HCT116 (cell line): Measurements from ENCODE around the gene C12orf75. TPM values are rescaled to one million over a fixed set of nuclear protein-coding genes. Genes with fewer than 3 reads are reported as not detected.

ENCODE experiments used
- ATAC-seq: fragments of 200-7000 bp; cut with Tn5 transposase; 2 replicates; pipeline ENCODE4 v1.9.1; 2020; ENCODE audit warnings: mild to moderate bottlenecking, moderate library complexity
- BruUV-seq: library from RNA; stranded (reverse); fragments of 400-500 nt; replicated peaks from 2 replicates; lab custom pipeline; 2021; lab: Mats Ljungman, UMichigan
- CTCF ChIA-PET: fragments of 300-600 bp; sonication (Branson Sonifier 250); formaldehyde crosslinking; loops from one replicate; lab custom pipeline; 2021; ENCODE audit warnings: antibody characterized with exemption; lab: Charles Lee
- POLR2A ChIA-PET: fragments of 300-600, 350-600 bp; sonication (Branson Sonifier 250); formaldehyde crosslinking; loops from one replicate; lab custom pipeline; 2021; ENCODE audit warnings: antibody characterized with exemption; lab: Charles Lee
- RAD21 ChIA-PET, 2 experiments: fragments of 300-600 bp; sonication (Branson Sonifier 250); formaldehyde crosslinking; loops; one replicate each; lab custom pipeline; 2023; ENCODE audit warnings: low total read pairs in 2 of 2; ENCODE audit not compliant: uncharacterized antibody in 2 of 2, unreplicated experiment in 2 of 2, low non-redundant PET in 1 of 2; lab: Charles Lee
- DNase-seq: peaks from one replicate; pipeline ENCODE4 v3.0.0-alpha.2; 2010; ENCODE audit warnings: low read depth, low spot score
- H2AFZ ChIP-seq: fragments of 200-600 bp; shearing (Covaris generic), sonication (generic); 2 replicates; pipeline ENCODE4 v1.6.1; 2017; ENCODE audit warnings: low read depth, mixed run types, mixed read lengths, antibody characterized with exemption, low read length; ENCODE audit not compliant: poor library complexity, severe bottlenecking
- H3K27ac ChIP-seq: 2 replicates; pipeline ENCODE4 v1.5.1; 2012; ENCODE audit warnings: low read depth, low read length
- H3K27me3 ChIP-seq: fragments of 200-600 bp; sonication (generic); 2 replicates; pipeline ENCODE4 v1.6.1; 2016; ENCODE audit warnings: mixed run types, low read length, mixed read lengths; ENCODE audit not compliant: insufficient read depth
- H3K36me3 ChIP-seq, 2 experiments: fragments of 200-500 bp in 1 of 2; fragments of 200-600 bp in 1 of 2; sonication (Bioruptor generic) in 1 of 2; sonication (generic) in 1 of 2; 2 replicates each; pipeline versions ENCODE4 v1.5.1 to v1.6.1; 2014 to 2016; ENCODE audit warnings: low read length in 2 of 2, inconsistent platforms in 1 of 2, mixed read lengths in 1 of 2, mixed run types in 1 of 2; ENCODE audit not compliant: insufficient read depth in 2 of 2, control insufficient read depth in 1 of 2
- H3K4me1 ChIP-seq, 2 experiments: fragments of 200-600 bp in 1 of 2; sonication (generic) in 1 of 2; 2 replicates each; pipeline versions ENCODE4 v1.5.1 to v1.6.1; 2012 to 2017; ENCODE audit warnings: low read length in 2 of 2, inconsistent platforms in 1 of 2, mild to moderate bottlenecking in 1 of 2, mixed read lengths in 1 of 2, mixed run types in 1 of 2, moderate library complexity in 1 of 2; ENCODE audit not compliant: insufficient read depth in 2 of 2, control insufficient read depth in 1 of 2
- H3K4me2 ChIP-seq: fragments of 200-600 bp; sonication (generic); 2 replicates; pipeline ENCODE4 v1.6.1; 2017; ENCODE audit warnings: mixed run types, low read length, mixed read lengths
- H3K4me3 ChIP-seq, 2 experiments: fragments of 200-600 bp in 1 of 2; sonication (generic) in 1 of 2; replicated peaks in 1 of 2; 2 replicates each; pipeline ENCODE4 v1.5.1; 2011 to 2016; ENCODE audit warnings: low read length in 2 of 2, control low read depth in 1 of 2, low read depth in 1 of 2, mild to moderate bottlenecking in 1 of 2, mixed read lengths in 1 of 2, mixed run types in 1 of 2
- H3K79me2 ChIP-seq: fragments of 200-600 bp; sonication (generic); 2 replicates; pipeline ENCODE4 v1.6.1; 2017; ENCODE audit warnings: mild to moderate bottlenecking, mixed run types, low read length, moderate library complexity, mixed read lengths; ENCODE audit not compliant: insufficient read depth
- H3K9ac ChIP-seq: fragments of 200-600 bp; sonication (generic); 2 replicates; pipeline ENCODE4 v1.6.1; 2016; ENCODE audit warnings: low read length, mixed read lengths
- H3K9me2 ChIP-seq: fragments of 200-600 bp; sonication (generic), shearing (Covaris generic); 2 replicates; pipeline ENCODE4 v1.6.1; 2017; ENCODE audit warnings: mixed run types, mild to moderate bottlenecking, moderate library complexity; ENCODE audit not compliant: insufficient read depth
- H3K9me3 ChIP-seq, 2 experiments: fragments of 200-500 bp in 1 of 2; fragments of 200-600 bp in 1 of 2; sonication (Bioruptor generic) in 1 of 2; sonication (generic) in 1 of 2; 2 replicates each; pipeline ENCODE4 v1.6.1; 2014 to 2017; ENCODE audit warnings: low read length in 2 of 2, mixed read lengths in 2 of 2, inconsistent platforms in 1 of 2, low read depth in 1 of 2, mild to moderate bottlenecking in 1 of 2, mixed run types in 1 of 2, moderate library complexity in 1 of 2; ENCODE audit not compliant: control insufficient read depth in 1 of 2, insufficient read depth in 1 of 2
- H4K20me1 ChIP-seq: fragments of 200-600 bp; sonication (generic), shearing (Covaris generic); 2 replicates; pipeline ENCODE4 v1.6.1; 2017; ENCODE audit warnings: mixed run types, mild to moderate bottlenecking, moderate library complexity; ENCODE audit not compliant: insufficient read depth
- CBX3 ChIP-seq: IDR thresholded peaks from 2 replicates; pipeline ENCODE4 v1.6.1; 2012; ENCODE audit warnings: low read depth
- EGR1 ChIP-seq: IDR thresholded peaks from 2 replicates; pipeline ENCODE4 v1.6.1; 2012; ENCODE audit warnings: low read depth
- EZH2 ChIP-seq: fragments of 200-600 bp; sonication (generic); IDR thresholded peaks from 2 replicates; pipeline ENCODE4 v1.6.1; 2017; ENCODE audit warnings: antibody characterized with exemption, mixed run types
- EZH2phosphoT487 ChIP-seq: fragments of 200-600 bp; IDR thresholded peaks from 2 replicates; pipeline ENCODE4 v1.6.1; 2018; ENCODE audit warnings: antibody characterized with exemption, borderline replicate concordance
- FOSL1 ChIP-seq: IDR thresholded peaks from 2 replicates; pipeline ENCODE4 v1.6.1; 2012; ENCODE audit warnings: low read depth
- JUND ChIP-seq: IDR thresholded peaks from 2 replicates; pipeline ENCODE4 v1.6.1; 2012
- POLR2A ChIP-seq: IDR thresholded peaks from 2 replicates; pipeline ENCODE4 v1.7.0; 2011; ENCODE audit warnings: borderline replicate concordance; ENCODE audit not compliant: insufficient read depth, insufficient read length; ENCODE audit errors: extremely low read depth
- POLR2AphosphoS5 ChIP-seq: IDR thresholded peaks from 2 replicates; pipeline ENCODE4 v1.6.1; 2011; ENCODE audit warnings: mild to moderate bottlenecking, low read depth, low read length, moderate library complexity
- RAD21 ChIP-seq: IDR thresholded peaks from 2 replicates; pipeline ENCODE4 v1.6.1; 2012; ENCODE audit warnings: low read depth, mild to moderate bottlenecking
- SP1 ChIP-seq: IDR thresholded peaks from 2 replicates; pipeline ENCODE4 v1.6.1; 2012; ENCODE audit warnings: low read depth
- TCF7L2 ChIP-seq: IDR thresholded peaks from 2 replicates; pipeline ENCODE4 v1.7.0; 2011; ENCODE audit warnings: borderline replicate concordance, inconsistent platforms; ENCODE audit not compliant: insufficient read depth, insufficient read length; ENCODE audit errors: extremely low read depth
- YY1 ChIP-seq: IDR thresholded peaks from 2 replicates; pipeline ENCODE4 v1.6.1; 2011; ENCODE audit warnings: low read length, low read depth, moderate library complexity, mild to moderate bottlenecking; ENCODE audit not compliant: insufficient replicate concordance; ENCODE audit errors: extremely low read depth
- ZFX ChIP-seq: fragments of 450-650 bp; IDR thresholded peaks from 2 replicates; pipeline ENCODE4 v1.6.1; 2017
- ZNF274 ChIP-seq: fragments of 200-500 bp; sonication (Bioruptor generic); IDR thresholded peaks from 2 replicates; pipeline ENCODE4 v1.6.1; 2014; ENCODE audit warnings: mild to moderate bottlenecking, low read depth, low read length, inconsistent platforms
- intact Hi-C: fragments of 100-400 bp; cut with micrococcal nuclease; formaldehyde crosslinking; loops from 2 replicates; pipeline ENCODE4 v1.10.0; 2022
- total RNA-seq: library from RNA; stranded (reverse); gene quantifications from one replicate; pipeline ENCODE4 v1.2.1, GENCODE V29; 2021; ENCODE audit not compliant: unreplicated experiment
- TF ChIP-seq, protein P1 (sequence below): IDR thresholded peaks from 2 replicates; pipeline ENCODE4 v1.6.1; 2011; ENCODE audit warnings: mild to moderate bottlenecking, low read length, moderate library complexity; ENCODE audit not compliant: insufficient replicate concordance; ENCODE audit errors: extremely low read depth
- TF ChIP-seq, protein P2 (sequence below), 3 experiments: fragments of 200-600 bp in 1 of 3; sonication (generic) in 1 of 3; IDR thresholded peaks in 2 of 3; conservative IDR thresholded peaks in 1 of 3; 2 replicates each; pipeline ENCODE4 v1.5.1; 2012 to 2017; ENCODE audit warnings: low read depth in 2 of 3, low read length in 2 of 3, antibody characterized with exemption in 1 of 3, borderline replicate concordance in 1 of 3, control low read depth in 1 of 3, mild to moderate bottlenecking in 1 of 3, mixed read lengths in 1 of 3, mixed run types in 1 of 3, moderate library complexity in 1 of 3; ENCODE audit not compliant: insufficient read depth in 1 of 3
- TF ChIP-seq, protein P3 (sequence below): IDR thresholded peaks from 2 replicates; pipeline ENCODE4 v1.6.1; 2012
- TF ChIP-seq, protein P4 (sequence below): IDR thresholded peaks from 2 replicates; pipeline ENCODE4 v1.6.1; 2012
- TF ChIP-seq, protein P5 (sequence below): IDR thresholded peaks from 2 replicates; pipeline ENCODE4 v1.6.1; 2012; ENCODE audit warnings: low read depth

The C12orf75 gene
- total RNA-seq, 1 experiment from 2014 or later = 81.0 TPM

DNA sequence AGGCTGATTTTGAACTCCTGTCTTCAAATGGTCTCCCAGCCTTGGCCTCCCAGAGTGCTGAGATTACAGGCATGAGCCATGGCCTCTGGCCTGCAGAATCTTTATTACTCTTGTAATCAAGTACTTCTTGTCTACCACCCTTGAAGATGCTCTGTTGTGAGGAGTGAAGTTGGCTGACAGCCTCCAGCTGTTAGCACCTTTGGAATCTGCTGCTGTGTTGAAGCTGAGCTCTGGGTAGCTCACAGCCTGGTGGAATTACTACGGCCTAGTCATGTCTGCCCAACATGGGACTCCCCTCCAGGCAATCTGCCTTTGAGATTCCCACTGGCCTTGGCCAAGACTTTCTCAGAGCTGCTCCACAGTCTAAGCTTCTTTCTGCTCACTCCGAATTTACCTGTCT is 5.8 kb upstream of the C12orf75 start:
- H3K9me2 ChIP-seq = no peaks in the 10 kb centered on the region
- H3K4me1 ChIP-seq = no peaks in the 10 kb centered on the region; a peak in 1 of 4 replicates
- RAD21 ChIA-PET = no interaction called here
- H3K4me2 ChIP-seq = no peak overlapping the region
- H4K20me1 ChIP-seq = no peaks in the 10 kb centered on the region
- POLR2A ChIA-PET = no interaction called here
- no peaks in the 10 kb centered on the region for H3K79me2 ChIP-seq
- no peak overlapping the region for H3K27ac ChIP-seq
- intact Hi-C loops = no loop called here
- no peaks in the 10 kb centered on the region for H3K36me3 ChIP-seq
- CTCF ChIA-PET = no interaction called here
- no peaks in the 10 kb centered on the region for H3K27me3 ChIP-seq
- no peak overlapping the region for H3K4me3 ChIP-seq
- DNase-seq = no peak
- ATAC-seq = no peak
- H3K9ac ChIP-seq = no peak overlapping the region
- no peak overlapping the region for H2AFZ ChIP-seq
- TF ChIP-seq, protein P1, sequence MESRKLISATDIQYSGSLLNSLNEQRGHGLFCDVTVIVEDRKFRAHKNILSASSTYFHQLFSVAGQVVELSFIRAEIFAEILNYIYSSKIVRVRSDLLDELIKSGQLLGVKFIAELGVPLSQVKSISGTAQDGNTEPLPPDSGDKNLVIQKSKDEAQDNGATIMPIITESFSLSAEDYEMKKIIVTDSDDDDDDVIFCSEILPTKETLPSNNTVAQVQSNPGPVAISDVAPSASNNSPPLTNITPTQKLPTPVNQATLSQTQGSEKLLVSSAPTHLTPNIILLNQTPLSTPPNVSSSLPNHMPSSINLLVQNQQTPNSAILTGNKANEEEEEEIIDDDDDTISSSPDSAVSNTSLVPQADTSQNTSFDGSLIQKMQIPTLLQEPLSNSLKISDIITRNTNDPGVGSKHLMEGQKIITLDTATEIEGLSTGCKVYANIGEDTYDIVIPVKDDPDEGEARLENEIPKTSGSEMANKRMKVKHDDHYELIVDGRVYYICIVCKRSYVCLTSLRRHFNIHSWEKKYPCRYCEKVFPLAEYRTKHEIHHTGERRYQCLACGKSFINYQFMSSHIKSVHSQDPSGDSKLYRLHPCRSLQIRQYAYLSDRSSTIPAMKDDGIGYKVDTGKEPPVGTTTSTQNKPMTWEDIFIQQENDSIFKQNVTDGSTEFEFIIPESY = no peak
- TF ChIP-seq EZH2phosphoT487 (no peak), EGR1 (no peak), CBX3 (no peak), ZFX (no peak), JUND (no peak), TCF7L2 (no peak), POLR2AphosphoS5 (no peak), YY1 (no peak), RAD21 (no peak), EZH2 (no peak), POLR2A (no peak), SP1 (no peak), ZNF274 (no peak), FOSL1 (no peak)
- TF ChIP-seq, protein P2, sequence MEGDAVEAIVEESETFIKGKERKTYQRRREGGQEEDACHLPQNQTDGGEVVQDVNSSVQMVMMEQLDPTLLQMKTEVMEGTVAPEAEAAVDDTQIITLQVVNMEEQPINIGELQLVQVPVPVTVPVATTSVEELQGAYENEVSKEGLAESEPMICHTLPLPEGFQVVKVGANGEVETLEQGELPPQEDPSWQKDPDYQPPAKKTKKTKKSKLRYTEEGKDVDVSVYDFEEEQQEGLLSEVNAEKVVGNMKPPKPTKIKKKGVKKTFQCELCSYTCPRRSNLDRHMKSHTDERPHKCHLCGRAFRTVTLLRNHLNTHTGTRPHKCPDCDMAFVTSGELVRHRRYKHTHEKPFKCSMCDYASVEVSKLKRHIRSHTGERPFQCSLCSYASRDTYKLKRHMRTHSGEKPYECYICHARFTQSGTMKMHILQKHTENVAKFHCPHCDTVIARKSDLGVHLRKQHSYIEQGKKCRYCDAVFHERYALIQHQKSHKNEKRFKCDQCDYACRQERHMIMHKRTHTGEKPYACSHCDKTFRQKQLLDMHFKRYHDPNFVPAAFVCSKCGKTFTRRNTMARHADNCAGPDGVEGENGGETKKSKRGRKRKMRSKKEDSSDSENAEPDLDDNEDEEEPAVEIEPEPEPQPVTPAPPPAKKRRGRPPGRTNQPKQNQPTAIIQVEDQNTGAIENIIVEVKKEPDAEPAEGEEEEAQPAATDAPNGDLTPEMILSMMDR (IDR thresholded peaks at IDR 0.05 in 2 of 3, conservative IDR thresholded peaks at IDR 0.05 in 1 of 3; ENCODE audit: borderline replicate concordance in 1 of 3, insufficient read depth in 1 of 3, low read depth in 2 of 3, low read length in 2 of 3) = no peak
- TF ChIP-seq, protein P3, sequence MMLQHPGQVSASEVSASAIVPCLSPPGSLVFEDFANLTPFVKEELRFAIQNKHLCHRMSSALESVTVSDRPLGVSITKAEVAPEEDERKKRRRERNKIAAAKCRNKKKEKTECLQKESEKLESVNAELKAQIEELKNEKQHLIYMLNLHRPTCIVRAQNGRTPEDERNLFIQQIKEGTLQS = no peak
- TF ChIP-seq, protein P4, sequence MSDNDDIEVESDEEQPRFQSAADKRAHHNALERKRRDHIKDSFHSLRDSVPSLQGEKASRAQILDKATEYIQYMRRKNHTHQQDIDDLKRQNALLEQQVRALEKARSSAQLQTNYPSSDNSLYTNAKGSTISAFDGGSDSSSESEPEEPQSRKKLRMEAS = no peak
- TF ChIP-seq, protein P5, sequence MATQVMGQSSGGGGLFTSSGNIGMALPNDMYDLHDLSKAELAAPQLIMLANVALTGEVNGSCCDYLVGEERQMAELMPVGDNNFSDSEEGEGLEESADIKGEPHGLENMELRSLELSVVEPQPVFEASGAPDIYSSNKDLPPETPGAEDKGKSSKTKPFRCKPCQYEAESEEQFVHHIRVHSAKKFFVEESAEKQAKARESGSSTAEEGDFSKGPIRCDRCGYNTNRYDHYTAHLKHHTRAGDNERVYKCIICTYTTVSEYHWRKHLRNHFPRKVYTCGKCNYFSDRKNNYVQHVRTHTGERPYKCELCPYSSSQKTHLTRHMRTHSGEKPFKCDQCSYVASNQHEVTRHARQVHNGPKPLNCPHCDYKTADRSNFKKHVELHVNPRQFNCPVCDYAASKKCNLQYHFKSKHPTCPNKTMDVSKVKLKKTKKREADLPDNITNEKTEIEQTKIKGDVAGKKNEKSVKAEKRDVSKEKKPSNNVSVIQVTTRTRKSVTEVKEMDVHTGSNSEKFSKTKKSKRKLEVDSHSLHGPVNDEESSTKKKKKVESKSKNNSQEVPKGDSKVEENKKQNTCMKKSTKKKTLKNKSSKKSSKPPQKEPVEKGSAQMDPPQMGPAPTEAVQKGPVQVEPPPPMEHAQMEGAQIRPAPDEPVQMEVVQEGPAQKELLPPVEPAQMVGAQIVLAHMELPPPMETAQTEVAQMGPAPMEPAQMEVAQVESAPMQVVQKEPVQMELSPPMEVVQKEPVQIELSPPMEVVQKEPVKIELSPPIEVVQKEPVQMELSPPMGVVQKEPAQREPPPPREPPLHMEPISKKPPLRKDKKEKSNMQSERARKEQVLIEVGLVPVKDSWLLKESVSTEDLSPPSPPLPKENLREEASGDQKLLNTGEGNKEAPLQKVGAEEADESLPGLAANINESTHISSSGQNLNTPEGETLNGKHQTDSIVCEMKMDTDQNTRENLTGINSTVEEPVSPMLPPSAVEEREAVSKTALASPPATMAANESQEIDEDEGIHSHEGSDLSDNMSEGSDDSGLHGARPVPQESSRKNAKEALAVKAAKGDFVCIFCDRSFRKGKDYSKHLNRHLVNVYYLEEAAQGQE = no peak
- no TSS peak for BruUV-seq
- no peaks in the 10 kb centered on the region for H3K9me3 ChIP-seq
